Hepatocyte (in vitro differentiated cells): ENCODE results near the gene MGARP. TPM values are rescaled to one million over a fixed set of nuclear protein-coding genes. Genes with fewer than 3 reads are reported as not detected.

Experiments used
- DNase-seq: peaks from one replicate; pipeline ENCODE4 v3.0.0-alpha.2; 2016; ENCODE audit warnings: low spot score
- H2AFZ ChIP-seq: fragments of 200-600 bp; sonication (generic); 2 replicates; pipeline ENCODE4 v1.6.0; 2016; ENCODE audit warnings: antibody characterized with exemption, mild to moderate bottlenecking
- H3K27ac ChIP-seq: fragments of 200-600 bp; sonication (generic); 2 replicates; pipeline ENCODE4 v1.5.1; 2016; ENCODE audit warnings: mild to moderate bottlenecking
- H3K27me3 ChIP-seq: fragments of 200-600 bp; sonication (generic); 2 replicates; pipeline ENCODE4 v1.6.1; 2016
- H3K36me3 ChIP-seq: fragments of 200-600 bp; sonication (generic); replicated peaks from 2 replicates; pipeline ENCODE4 v1.5.1; 2016; ENCODE audit warnings: low read depth; ENCODE audit not compliant: insufficient read depth
- H3K4me1 ChIP-seq: fragments of 200-600 bp; sonication (generic); 2 replicates; pipeline ENCODE4 v1.5.1; 2016; ENCODE audit warnings: mild to moderate bottlenecking, moderate library complexity; ENCODE audit not compliant: insufficient read depth
- H3K4me2 ChIP-seq: fragments of 200-600 bp; sonication (generic); 2 replicates; pipeline ENCODE4 v1.6.0; 2016
- H3K4me3 ChIP-seq: fragments of 200-600 bp; sonication (generic); 2 replicates; pipeline ENCODE4 v1.5.1; 2016; ENCODE audit warnings: mild to moderate bottlenecking
- H3K79me2 ChIP-seq: fragments of 200-600 bp; sonication (generic); 2 replicates; pipeline ENCODE4 v1.6.0; 2017; ENCODE audit warnings: mild to moderate bottlenecking
- H3K9me2 ChIP-seq: fragments of 200-600 bp; sonication (generic); replicated peaks from 2 replicates; pipeline ENCODE4 v1.6.0; 2017; ENCODE audit warnings: mild to moderate bottlenecking; ENCODE audit not compliant: insufficient read depth
- H3K9me3 ChIP-seq: fragments of 200-600 bp; sonication (generic); 2 replicates; pipeline ENCODE4 v1.5.1; 2016; ENCODE audit warnings: low read depth, mild to moderate bottlenecking
- H4K20me1 ChIP-seq: fragments of 200-600 bp; sonication (generic); 2 replicates; pipeline ENCODE4 v1.6.0; 2016; ENCODE audit warnings: mild to moderate bottlenecking; ENCODE audit not compliant: insufficient read depth, poor library complexity, severe bottlenecking
- EZH2 ChIP-seq: fragments of 200-600 bp; sonication (generic); IDR thresholded peaks from 2 replicates; pipeline ENCODE4 v1.6.1; 2016; ENCODE audit warnings: antibody characterized with exemption, mild to moderate bottlenecking, borderline replicate concordance
- EZH2phosphoT487 ChIP-seq: fragments of 200-600 bp; sonication (generic); IDR thresholded peaks from one replicate; pipeline ENCODE4 v1.6.1; 2018; ENCODE audit warnings: antibody characterized with exemption, mild to moderate bottlenecking, low read depth, moderate library complexity; ENCODE audit not compliant: unreplicated experiment, severe bottlenecking
- WGBS: methylation state at CpG from one replicate; pipeline ENCODE4 v1.1.6; 2016; ENCODE audit warnings: low lambda C conversion rate; ENCODE audit errors: missing lambda C conversion rate; 5-methylcytosine and 5-hydroxymethylcytosine counted together
- polyA plus RNA-seq: library from polyadenylated mRNA; unstranded; fragments of >200 nt; fragmentation: Nextera tagmentation; extraction: Ambion mirVana; gene quantifications from 2 replicates; pipeline ENCODE4 v1.2.1, GENCODE V29; 2016
- total RNA-seq: library from RNA; depleted of rRNA; stranded (reverse); fragments of >200 nt; gene quantifications from 2 replicates; pipeline ENCODE4 v1.2.3, GENCODE V29; 2014
- TF ChIP-seq, protein P1 (sequence below): fragments of 200-600 bp; sonication (generic); IDR thresholded peaks from 2 replicates; pipeline ENCODE4 v1.5.1; 2016; ENCODE audit warnings: antibody characterized with exemption, mild to moderate bottlenecking; ENCODE audit not compliant: poor library complexity

MGARP gene
- total and polyA plus RNA-seq, 2 experiments from 2014 or later, result 0.90 to 4.3 TPM

- DNase-seq, result no peak
- Histone ChIP-seq H3K79me2 (no peaks in the 10 kb centered on the region), H3K4me1 (no peaks in the 10 kb centered on the region), H2AFZ (no peak overlapping the region), H3K4me3 (no peak overlapping the region), H3K9me3 (no peaks in the 10 kb centered on the region), H3K9me2 (no peaks in the 10 kb centered on the region), H3K4me2 (no peak overlapping the region), H3K27me3 (no peaks in the 10 kb centered on the region), H3K36me3 (no peaks in the 10 kb centered on the region), H4K20me1 (no peaks in the 10 kb centered on the region), H3K27ac (no peak overlapping the region)
- 84% methylated on average over 1 of the region's 1 CpG for WGBS
- TF ChIP-seq EZH2, result no peak
- TF ChIP-seq EZH2phosphoT487, result no peak
- TF ChIP-seq, protein P1, sequence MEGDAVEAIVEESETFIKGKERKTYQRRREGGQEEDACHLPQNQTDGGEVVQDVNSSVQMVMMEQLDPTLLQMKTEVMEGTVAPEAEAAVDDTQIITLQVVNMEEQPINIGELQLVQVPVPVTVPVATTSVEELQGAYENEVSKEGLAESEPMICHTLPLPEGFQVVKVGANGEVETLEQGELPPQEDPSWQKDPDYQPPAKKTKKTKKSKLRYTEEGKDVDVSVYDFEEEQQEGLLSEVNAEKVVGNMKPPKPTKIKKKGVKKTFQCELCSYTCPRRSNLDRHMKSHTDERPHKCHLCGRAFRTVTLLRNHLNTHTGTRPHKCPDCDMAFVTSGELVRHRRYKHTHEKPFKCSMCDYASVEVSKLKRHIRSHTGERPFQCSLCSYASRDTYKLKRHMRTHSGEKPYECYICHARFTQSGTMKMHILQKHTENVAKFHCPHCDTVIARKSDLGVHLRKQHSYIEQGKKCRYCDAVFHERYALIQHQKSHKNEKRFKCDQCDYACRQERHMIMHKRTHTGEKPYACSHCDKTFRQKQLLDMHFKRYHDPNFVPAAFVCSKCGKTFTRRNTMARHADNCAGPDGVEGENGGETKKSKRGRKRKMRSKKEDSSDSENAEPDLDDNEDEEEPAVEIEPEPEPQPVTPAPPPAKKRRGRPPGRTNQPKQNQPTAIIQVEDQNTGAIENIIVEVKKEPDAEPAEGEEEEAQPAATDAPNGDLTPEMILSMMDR, result no peak
Measured at GRCh38 chr4:139245590-139245989, 34.4 kb downstream of the MGARP start.

DNA sequence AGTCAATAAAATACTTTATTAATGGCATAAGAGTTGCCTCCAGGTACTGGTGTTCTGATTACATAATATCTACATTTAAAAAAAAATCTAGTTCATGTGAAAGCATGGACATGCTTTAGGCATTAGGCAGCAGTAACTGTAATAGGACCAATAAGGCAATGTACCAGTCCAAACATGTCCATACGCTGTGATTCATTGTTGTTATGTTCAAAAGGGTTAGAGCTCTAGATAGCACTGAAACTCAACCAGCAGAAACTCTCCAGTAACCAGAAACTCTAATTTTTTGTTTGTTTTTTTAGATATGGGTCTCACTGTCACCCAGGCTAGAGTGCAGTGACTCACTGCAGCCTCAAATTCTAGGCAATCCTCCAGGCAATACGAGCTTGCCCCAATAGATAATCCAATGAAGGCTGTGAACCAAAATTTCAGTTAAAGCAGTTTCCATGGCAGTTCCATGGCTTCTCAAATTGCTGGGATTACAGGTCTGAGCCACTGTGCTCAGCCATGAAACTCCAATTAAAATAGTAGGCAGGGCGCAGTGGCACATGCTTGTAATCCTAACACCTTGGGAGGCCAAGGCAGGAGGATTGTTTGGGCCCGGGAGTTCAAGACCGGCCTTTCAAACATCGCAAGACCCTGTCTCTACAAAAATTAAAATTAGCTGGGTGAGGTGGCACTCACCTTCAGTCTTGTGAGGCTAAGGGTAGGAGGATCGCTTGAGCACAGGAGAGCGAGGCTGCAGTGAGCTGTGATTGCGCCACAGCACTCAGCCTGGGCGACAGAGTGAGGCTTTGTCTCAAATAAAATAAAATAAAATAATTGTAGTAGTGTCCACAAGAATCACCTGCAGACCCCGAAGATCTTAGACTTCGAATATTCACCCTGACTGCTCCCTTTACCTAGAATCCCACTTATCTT is 36.3 kb downstream of the MGARP start:
- Histone ChIP-seq H3K27me3 (no peaks in the 10 kb centered on the region), H3K4me2 (no peak overlapping the region), H3K79me2 (no peaks in the 10 kb centered on the region), H3K4me1 (no peaks in the 10 kb centered on the region), H3K9me3 (no peaks in the 10 kb centered on the region), H4K20me1 (no peaks in the 10 kb centered on the region), H2AFZ (no peak overlapping the region), H3K4me3 (no peak overlapping the region), H3K9me2 (no peaks in the 10 kb centered on the region), H3K27ac (peak overlapping the region; percentile 47), H3K36me3 (no peaks in the 10 kb centered on the region)
- DNase-seq, result peak; percentile 12
- TF ChIP-seq EZH2phosphoT487, result no peak
- no peak for TF ChIP-seq EZH2
- TF ChIP-seq, protein P1, result no peak
- WGBS, result 88% methylated on average over 12 of the region's 12 CpGs

DNA sequence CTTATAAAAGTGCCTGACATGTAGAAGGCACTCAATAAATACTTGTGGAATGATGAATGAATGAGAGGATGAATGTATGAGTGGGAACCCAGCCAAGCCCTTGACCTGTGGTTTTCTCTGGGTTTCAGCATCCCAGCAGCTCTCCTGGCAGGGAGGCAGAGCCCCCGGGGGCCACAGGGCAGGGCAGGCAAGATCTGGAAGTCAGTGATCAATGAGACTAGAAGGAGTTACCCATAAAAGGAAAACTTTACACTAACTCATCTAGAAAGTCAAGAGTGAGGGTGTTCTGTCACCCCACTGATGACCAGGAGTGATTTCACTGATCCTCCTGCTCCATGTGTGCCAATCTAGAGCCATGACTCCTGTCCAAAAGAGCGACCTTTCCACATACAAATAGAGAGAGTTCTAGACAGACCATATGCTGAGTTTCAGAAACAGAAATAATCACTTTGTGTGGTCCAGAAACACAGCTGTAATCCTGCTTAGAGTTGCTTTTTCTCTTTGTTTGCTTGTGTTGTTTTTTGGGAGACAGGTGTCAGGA is 37.4 kb downstream of the MGARP start:
- WGBS, result 94% methylated on average over 2 of the region's 2 CpGs
- H3K27me3 ChIP-seq, result no peaks in the 10 kb centered on the region
- DNase-seq, result no peak
- no peak overlapping the region for H3K4me3 ChIP-seq
- no peak overlapping the region for H3K4me2 ChIP-seq
- no peaks in the 10 kb centered on the region for H3K9me2 ChIP-seq
- H3K27ac ChIP-seq, result peak overlapping the region; percentile 47
- no peaks in the 10 kb centered on the region for H3K36me3 ChIP-seq
- H3K79me2 ChIP-seq, result no peaks in the 10 kb centered on the region
- TF ChIP-seq, protein P1, result no peak
- TF ChIP-seq EZH2, result no peak
- TF ChIP-seq EZH2phosphoT487, result no peak
- no peaks in the 10 kb centered on the region for H3K4me1 ChIP-seq
- H4K20me1 ChIP-seq, result no peaks in the 10 kb centered on the region
- H2AFZ ChIP-seq, result no peak overlapping the region
- no peaks in the 10 kb centered on the region for H3K9me3 ChIP-seq
